SU-DHL-6 (cell line): ENCODE measurements around the gene AGTR1.

Experiments
- H2AFZ ChIP-seq: fragments of 200-600 bp; sonication (generic); 2 replicates; pipeline ENCODE4 v1.6.1; 2014; ENCODE audit warnings: low read depth, mild to moderate bottlenecking, moderate library complexity, mixed read lengths, antibody characterized with exemption, low read length; ENCODE audit not compliant: severe bottlenecking
- H3F3A ChIP-seq: fragments of 200-600 bp; shearing (Covaris generic); 2 replicates; pipeline ENCODE4 v1.6.0; 2016; ENCODE audit warnings: antibody characterized with exemption, mild to moderate bottlenecking; ENCODE audit not compliant: insufficient read depth
- H3K27ac ChIP-seq: fragments of 200-600 bp; sonication (generic); 2 replicates; pipeline ENCODE4 v1.5.1; 2016; ENCODE audit warnings: low read depth, mild to moderate bottlenecking, low read length, moderate library complexity, mixed read lengths
- H3K27me3 ChIP-seq: fragments of 200-600 bp; sonication (generic), shearing (Covaris generic); 2 replicates; pipeline ENCODE4 v1.6.0; 2014; ENCODE audit warnings: mild to moderate bottlenecking, low read length
- H3K36me3 ChIP-seq: fragments of 200-600 bp; sonication (generic); 2 replicates; pipeline ENCODE4 v1.6.1; 2014; ENCODE audit warnings: mild to moderate bottlenecking, low read length, mixed read lengths
- H3K4me2 ChIP-seq: fragments of 300-600, 200-600 bp; shearing (Covaris generic), sonication (generic); 2 replicates; pipeline ENCODE4 v1.6.0; 2014; ENCODE audit warnings: low read length, low read depth, mild to moderate bottlenecking; ENCODE audit not compliant: poor library complexity, severe bottlenecking
- H3K4me3 ChIP-seq: fragments of 200-600 bp; sonication (generic); 2 replicates; pipeline ENCODE4 v1.5.1; 2014; ENCODE audit warnings: antibody characterized with exemption, low read length, mild to moderate bottlenecking, mixed read lengths; ENCODE audit not compliant: insufficient read depth, poor library complexity, severe bottlenecking
- H3K79me2 ChIP-seq: fragments of 200-600 bp; sonication (generic); 2 replicates; pipeline ENCODE4 v1.6.1; 2014; ENCODE audit warnings: mild to moderate bottlenecking, low read length, moderate library complexity; ENCODE audit not compliant: insufficient read depth
- H3K9ac ChIP-seq: fragments of 200-600 bp; sonication (generic); 2 replicates; pipeline ENCODE4 v1.7.0; 2014; ENCODE audit warnings: mild to moderate bottlenecking, low read length
- H3K9me2 ChIP-seq: fragments of 200-600 bp; sonication (generic); replicated peaks from 2 replicates; pipeline ENCODE4 v1.6.1; 2014; ENCODE audit warnings: low read length; ENCODE audit not compliant: insufficient read depth
- H3K9me3 ChIP-seq: fragments of 200-600 bp; sonication (generic); 2 replicates; pipeline ENCODE4 v1.6.1; 2014; ENCODE audit warnings: low read length, mixed read lengths; ENCODE audit not compliant: insufficient read depth
- H4K20me1 ChIP-seq: fragments of 200-600 bp; sonication (generic); 2 replicates; pipeline ENCODE4 v1.6.1; 2014; ENCODE audit warnings: low read depth, mild to moderate bottlenecking, antibody characterized with exemption, low read length, moderate library complexity, mixed read lengths
- CTCF ChIP-seq: fragments of 200-600 bp; sonication (generic); IDR thresholded peaks from one replicate; pipeline ENCODE4 v1.5.1; 2017; ENCODE audit warnings: antibody characterized with exemption, mild to moderate bottlenecking, low read length, moderate library complexity; ENCODE audit not compliant: insufficient read depth, poor library complexity, severe bottlenecking
- EZH2phosphoT487 ChIP-seq: fragments of 200-600 bp; sonication (generic), shearing (Covaris generic); conservative IDR thresholded peaks from 2 replicates; pipeline ENCODE4 v1.6.1; 2018; ENCODE audit warnings: mild to moderate bottlenecking, antibody characterized with exemption, low read length, moderate library complexity, mixed read lengths

The AGTR1 gene

GRCh38 chr3:148759430-148759829 is 61.7 kb downstream of the AGTR1 start:
- H4K20me1 ChIP-seq = no peaks in the 10 kb centered on the region
- H3K79me2 ChIP-seq = no peaks in the 10 kb centered on the region
- H3K36me3 ChIP-seq = no peaks in the 10 kb centered on the region
- no peaks in the 10 kb centered on the region for H3K9me2 ChIP-seq
- no peak overlapping the region for H3K4me3 ChIP-seq
- no peak overlapping the region for H3K27ac ChIP-seq
- H3K4me2 ChIP-seq = no peak overlapping the region
- H3F3A ChIP-seq = no peaks in the 10 kb centered on the region
- H3K27me3 ChIP-seq = no peaks in the 10 kb centered on the region
- H3K9me3 ChIP-seq = no peaks in the 10 kb centered on the region
- H3K9ac ChIP-seq = no peak overlapping the region
- H2AFZ ChIP-seq = no peak overlapping the region
- no peak for TF ChIP-seq EZH2phosphoT487
- TF ChIP-seq CTCF = no peak

- Histone ChIP-seq H3K4me3 (no peak overlapping the region), H3K9me2 (no peaks in the 10 kb centered on the region), H3K79me2 (no peaks in the 10 kb centered on the region), H2AFZ (no peak overlapping the region), H3K9me3 (no peaks in the 10 kb centered on the region), H3K27me3 (no peaks in the 10 kb centered on the region), H3K36me3 (no peaks in the 10 kb centered on the region), H3K9ac (no peak overlapping the region), H3F3A (no peaks in the 10 kb centered on the region), H3K27ac (no peak overlapping the region), H4K20me1 (no peaks in the 10 kb centered on the region), H3K4me2 (no peak overlapping the region)
- TF ChIP-seq EZH2phosphoT487 = no peak
- TF ChIP-seq CTCF = no peak
These were observed 65.5 kb downstream of the AGTR1 start for GRCh38 chr3:148763156-148763680.

- H3K79me2 ChIP-seq = no peaks in the 10 kb centered on the region
- no peak overlapping the region for H3K27ac ChIP-seq
- no peaks in the 10 kb centered on the region for H4K20me1 ChIP-seq
- TF ChIP-seq CTCF (no peak), EZH2phosphoT487 (no peak)
- no peak overlapping the region for H3K4me3 ChIP-seq
- H3K9me3 ChIP-seq = no peaks in the 10 kb centered on the region
- H3K9me2 ChIP-seq = no peaks in the 10 kb centered on the region
- H2AFZ ChIP-seq = no peak overlapping the region
- no peak overlapping the region for H3K9ac ChIP-seq
- no peaks in the 10 kb centered on the region for H3K36me3 ChIP-seq
- H3F3A ChIP-seq = no peaks in the 10 kb centered on the region
- H3K27me3 ChIP-seq = no peaks in the 10 kb centered on the region
- no peak overlapping the region for H3K4me2 ChIP-seq
These were observed 66.6 kb downstream of the AGTR1 start for GRCh38 chr3:148763986-148764935.
